GM11168 (cell line): ENCODE measurements around the gene KLHDC4.

Source experiments
- in situ Hi-C: fragments of 300-500 bp; cut with MboI; formaldehyde crosslinking; loops from one replicate; pipeline ENCODE4 v1.12.0; 2022; ENCODE audit warnings: low sequenced_read_pairs; ENCODE audit not compliant: unreplicated experiment

KLHDC4 gene

GRCh38 chr16:87704754-87705353 is 60.9 kb downstream of the KLHDC4 start:
- in situ Hi-C loops = no loop called here

- in situ Hi-C loops = no loop called here
These were observed 61.9 kb downstream of the KLHDC4 start for GRCh38 chr16:87703835-87704375.

- in situ Hi-C loops = no loop called here
These were observed 62.7 kb downstream of the KLHDC4 start for GRCh38 chr16:87703071-87703470.

GRCh38 chr16:87702325-87702811 is 63.4 kb downstream of the KLHDC4 start:
- in situ Hi-C loops = no loop called here

- in situ Hi-C loops = no loop called here
These were observed 64.3 kb downstream of the KLHDC4 start for GRCh38 chr16:87701505-87701921.

- in situ Hi-C loops = no loop called here
These were observed 64.7 kb downstream of the KLHDC4 start for GRCh38 chr16:87701078-87701460.

- in situ Hi-C loops = no loop called here
These were observed 65.2 kb downstream of the KLHDC4 start for GRCh38 chr16:87700406-87701077.

GRCh38 chr16:87698676-87699199 is 67.0 kb downstream of the KLHDC4 start:
- in situ Hi-C loops = no loop called here

GRCh38 chr16:87698241-87698640 is 67.5 kb downstream of the KLHDC4 start:
- in situ Hi-C loops = no loop called here

GRCh38 chr16:87697792-87698191 is 68.0 kb downstream of the KLHDC4 start:
- in situ Hi-C loops = no loop called here

- in situ Hi-C loops = no loop called here
These were observed 68.5 kb downstream of the KLHDC4 start for GRCh38 chr16:87697256-87697655.

- in situ Hi-C loops = no loop called here
These were observed 69.1 kb downstream of the KLHDC4 start for GRCh38 chr16:87696726-87697125.

- in situ Hi-C loops = no loop called here
These were observed 70.3 kb downstream of the KLHDC4 start for GRCh38 chr16:87695534-87695933.

- in situ Hi-C loops = no loop called here
These were observed 71.2 kb downstream of the KLHDC4 start for GRCh38 chr16:87694441-87695125.

- in situ Hi-C loops = no loop called here
These were observed 72.0 kb downstream of the KLHDC4 start for GRCh38 chr16:87693827-87694226.

- in situ Hi-C loops = no loop called here
These were observed 73.0 kb downstream of the KLHDC4 start for GRCh38 chr16:87692756-87693155.

- in situ Hi-C loops = no loop called here
These were observed 73.6 kb downstream of the KLHDC4 start for GRCh38 chr16:87692176-87692575.

GRCh38 chr16:87691686-87692079 is 74.1 kb downstream of the KLHDC4 start:
- in situ Hi-C loops = no loop called here

- in situ Hi-C loops = no loop called here
These were observed 74.7 kb downstream of the KLHDC4 start for GRCh38 chr16:87690911-87691685.

GRCh38 chr16:87689956-87690465 is 75.8 kb downstream of the KLHDC4 start:
- in situ Hi-C loops = no loop called here
